HG02678 (cell line): Measurements from ENCODE around the gene CDH4.

ENCODE experiments used
- ATAC-seq: cut with Tn5 transposase; IDR thresholded peaks from one replicate; pipeline ENCODE4 v1.9.1; 2021; ENCODE audit warnings: mild to moderate bottlenecking, moderate library complexity; ENCODE audit not compliant: unreplicated experiment

The CDH4 gene

DNA sequence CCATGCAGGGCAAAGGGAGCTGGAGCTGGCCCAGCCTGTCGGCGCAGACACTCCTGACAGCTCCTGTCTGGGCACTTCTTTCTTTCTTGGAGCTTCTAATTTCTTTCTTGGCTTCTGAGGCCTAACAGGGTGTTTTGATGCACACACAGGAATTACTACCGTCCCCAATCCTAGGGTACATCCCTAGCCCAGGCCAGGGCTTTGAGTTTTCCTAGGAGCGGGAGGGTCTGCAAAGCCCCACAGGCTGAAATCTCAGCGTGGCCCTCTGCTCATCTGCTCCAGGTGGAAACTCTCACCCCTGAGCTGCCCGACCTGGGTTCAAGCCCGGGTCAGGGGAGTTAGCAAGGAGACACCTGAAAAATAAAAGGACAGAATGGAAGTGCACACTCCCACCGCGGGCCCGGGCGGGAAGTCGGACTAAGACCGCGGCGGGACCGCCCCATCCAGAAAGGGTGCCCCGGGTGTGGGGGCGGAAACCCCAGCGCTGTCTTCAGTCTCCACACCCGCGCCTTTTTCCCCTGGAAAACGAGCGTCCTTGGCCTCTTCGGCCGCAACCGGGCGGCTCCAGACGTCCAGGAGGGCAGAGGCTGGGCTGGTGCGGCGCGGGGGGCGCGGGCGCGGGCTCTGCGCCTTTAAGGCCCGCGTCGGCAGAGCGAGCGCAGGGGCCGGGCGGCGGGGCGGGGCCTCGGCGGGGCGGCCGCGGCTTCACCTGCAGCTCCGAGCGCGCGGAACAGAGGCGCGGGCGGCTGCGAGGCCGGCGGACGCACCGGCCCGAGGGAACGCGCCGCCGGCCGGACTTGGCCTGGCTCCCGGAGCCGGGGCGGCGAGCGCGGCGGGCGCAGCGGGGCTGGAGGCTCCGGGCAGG, at the start of gene CDH4:
TSS of gene CDH4 (plus strand) at position 733 of the 865 bp plus-strand sequence.
- no peak for ATAC-seq

DNA sequence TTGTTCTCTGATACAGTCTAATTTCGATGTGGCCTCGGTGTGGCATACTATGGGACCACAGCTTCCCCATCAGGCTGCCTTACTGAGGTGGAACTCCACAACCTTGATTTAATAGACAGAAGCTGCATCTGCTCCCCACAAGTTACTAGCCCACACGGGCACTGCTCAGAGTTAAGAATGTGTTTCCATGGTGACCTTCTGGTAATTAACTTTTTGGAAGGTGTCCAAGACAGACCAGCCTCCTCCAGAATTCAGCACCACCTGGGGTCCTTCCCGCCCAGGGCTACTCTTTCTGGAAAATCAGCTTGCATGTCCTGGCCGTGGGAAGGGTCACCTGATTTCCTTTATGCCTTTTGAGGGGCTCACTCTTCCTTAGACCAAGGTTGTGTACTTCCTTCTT, 48.7 kb upstream of the CDH4 start:
- ATAC-seq, result no peak

DNA sequence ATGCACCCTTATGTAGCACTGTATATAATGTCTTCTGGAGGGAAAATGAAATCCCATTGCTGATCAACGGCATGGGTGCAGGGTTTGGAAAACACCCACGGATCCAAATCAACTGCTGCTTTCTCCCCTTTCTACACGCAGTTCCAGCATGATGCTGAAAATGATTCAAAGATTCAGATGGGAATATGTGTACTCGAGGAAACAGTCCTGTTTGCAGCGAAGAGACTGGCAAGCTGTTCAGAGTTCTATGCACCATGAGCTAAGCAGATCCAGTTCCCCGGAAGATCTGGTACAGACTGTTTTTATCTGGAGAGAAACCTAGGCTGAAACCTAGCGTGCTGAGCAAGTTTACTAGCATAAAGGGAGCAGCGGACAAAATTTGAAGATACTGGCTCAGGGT, 47.9 kb upstream of the CDH4 start:
- no peak for ATAC-seq

GRCh38 chr20:61205769-61206168, 46.3 kb upstream of the CDH4 start:
- no peak for ATAC-seq

- no peak for ATAC-seq
Observed at GRCh38 chr20:61210862-61211261, 41.2 kb upstream of the CDH4 start.

- no peak for ATAC-seq
Observed at GRCh38 chr20:61217848-61218247, 34.2 kb upstream of the CDH4 start.

GRCh38 chr20:61219021-61219431, 33.0 kb upstream of the CDH4 start:
- no peak for ATAC-seq

GRCh38 chr20:61220131-61220530, 31.9 kb upstream of the CDH4 start:
- no peak for ATAC-seq

DNA sequence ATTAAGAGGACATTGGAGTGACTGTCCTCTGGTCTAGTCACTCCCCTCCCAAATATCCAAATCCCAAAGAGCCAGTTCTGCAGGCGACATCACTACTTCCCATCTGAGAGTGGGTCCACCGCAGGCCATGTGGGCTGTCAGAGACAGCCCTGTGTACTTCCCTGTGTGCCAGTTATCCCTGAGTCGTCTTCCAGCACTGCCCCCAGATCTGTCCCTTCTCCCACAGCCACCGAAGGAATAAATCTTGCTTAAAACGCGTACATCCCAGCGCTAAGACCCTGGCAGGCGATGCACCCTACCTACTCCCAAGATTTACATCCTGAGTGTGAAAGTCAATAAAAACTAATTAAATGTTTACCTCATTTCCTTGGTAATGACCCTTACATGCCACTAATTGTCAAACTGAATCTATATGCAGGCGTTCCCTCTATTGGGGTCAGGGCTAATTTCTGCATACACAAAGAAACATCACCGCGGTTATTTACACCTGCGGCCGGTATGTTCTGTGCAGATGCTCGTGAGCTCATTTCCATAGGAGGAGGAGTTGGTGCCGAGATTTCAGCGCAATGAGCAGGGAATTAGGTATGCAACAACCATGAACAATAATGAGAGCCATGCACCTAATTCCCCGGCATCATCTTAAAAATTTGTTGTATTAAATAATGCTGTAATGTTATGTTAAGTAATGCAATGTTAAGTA, 31.3 kb upstream of the CDH4 start:
- ATAC-seq, result no peak

- ATAC-seq, result no peak
Observed at GRCh38 chr20:61222699-61223098, 29.4 kb upstream of the CDH4 start.

DNA sequence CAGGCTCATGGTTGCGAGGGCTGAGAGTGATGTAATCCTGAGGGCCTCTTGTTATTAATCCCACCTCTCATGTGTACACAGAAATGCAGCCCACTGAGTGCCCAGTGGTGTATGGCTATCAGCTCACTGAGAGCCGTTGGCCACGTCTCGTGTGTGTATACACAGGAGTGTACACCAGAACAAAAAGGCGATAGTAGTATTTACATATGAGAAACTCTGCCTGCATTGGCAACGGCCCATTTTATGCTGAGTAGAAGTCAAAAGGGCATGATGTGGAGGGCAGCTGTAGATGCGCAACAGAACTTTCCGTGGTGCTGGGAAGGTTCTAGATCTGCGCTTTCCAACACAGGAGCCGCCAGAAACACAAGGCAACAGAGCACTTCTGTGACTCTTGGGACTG, 28.9 kb upstream of the CDH4 start:
- no peak for ATAC-seq

DNA sequence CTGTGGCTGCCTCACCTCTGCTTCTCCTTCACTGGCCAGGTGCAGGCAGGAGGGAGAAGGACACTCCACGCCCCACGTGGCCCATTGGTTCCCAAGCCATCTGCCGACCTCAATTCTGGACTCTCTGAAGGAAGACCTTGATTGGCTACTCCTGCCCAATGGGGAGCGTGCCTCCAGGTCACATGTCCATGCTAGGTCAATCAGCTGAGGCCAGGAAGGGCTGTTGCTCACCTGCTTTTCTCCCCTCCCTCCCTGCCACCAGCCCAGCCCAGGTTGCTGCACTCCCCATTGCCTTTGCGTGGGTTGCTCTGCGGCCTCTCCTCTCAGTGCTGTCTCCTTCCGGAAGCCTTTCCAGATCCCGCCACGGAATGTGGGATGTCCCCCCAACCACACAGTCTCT, 21.9 kb upstream of the CDH4 start:
- no peak for ATAC-seq

DNA sequence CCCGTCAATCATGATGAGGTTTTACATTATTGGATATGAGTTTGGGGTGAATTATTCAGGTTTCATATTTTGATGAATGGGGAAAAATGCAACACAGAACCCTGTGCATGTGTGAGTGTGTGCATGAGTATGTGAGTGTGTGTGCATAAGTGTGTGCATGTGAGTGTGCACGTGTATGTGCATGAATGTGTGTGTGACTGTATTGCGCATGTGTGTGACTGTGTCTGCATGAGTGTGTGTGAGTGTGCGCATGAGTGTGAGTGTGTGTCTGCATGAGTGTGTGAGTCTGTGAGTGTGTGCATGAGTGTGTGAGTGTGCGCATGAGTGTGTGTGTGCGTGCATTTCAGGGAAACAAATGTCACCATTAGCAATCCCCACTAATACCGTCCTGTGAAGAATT, 18.5 kb upstream of the CDH4 start:
- no peak for ATAC-seq

DNA sequence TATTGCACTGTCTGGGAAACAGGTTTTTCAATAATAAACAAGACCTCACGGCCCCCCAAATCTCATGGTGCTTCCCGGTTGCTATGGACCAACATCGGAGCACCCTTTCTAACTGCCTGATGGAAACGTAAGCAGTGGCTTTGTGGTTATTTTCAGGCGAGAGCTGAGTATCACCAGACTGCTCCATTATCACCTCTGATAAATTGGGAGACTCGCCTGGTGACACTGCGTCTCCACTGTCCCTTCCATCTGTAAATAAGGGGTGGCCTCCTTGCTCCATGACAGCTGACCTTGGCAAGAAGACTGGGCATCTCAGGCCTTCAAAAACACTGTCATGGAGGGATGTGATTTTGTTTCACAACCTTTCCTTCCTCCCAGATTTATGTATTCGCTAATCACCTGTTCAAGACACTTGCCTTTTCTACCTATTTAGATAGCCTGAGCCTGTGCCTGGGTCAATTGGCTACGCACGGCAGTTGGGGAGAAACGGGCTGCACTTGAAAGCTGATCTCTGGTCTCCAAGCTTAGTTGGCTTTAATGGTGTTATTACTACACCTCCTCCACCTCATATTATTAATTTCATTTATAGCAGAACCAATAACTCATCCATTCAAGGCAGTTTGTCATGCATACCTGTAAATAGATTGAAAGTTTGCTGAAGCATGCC, 17.7 kb upstream of the CDH4 start:
- ATAC-seq, result no peak

- no peak for ATAC-seq
Observed at GRCh38 chr20:61236713-61237112, 15.3 kb upstream of the CDH4 start.

DNA sequence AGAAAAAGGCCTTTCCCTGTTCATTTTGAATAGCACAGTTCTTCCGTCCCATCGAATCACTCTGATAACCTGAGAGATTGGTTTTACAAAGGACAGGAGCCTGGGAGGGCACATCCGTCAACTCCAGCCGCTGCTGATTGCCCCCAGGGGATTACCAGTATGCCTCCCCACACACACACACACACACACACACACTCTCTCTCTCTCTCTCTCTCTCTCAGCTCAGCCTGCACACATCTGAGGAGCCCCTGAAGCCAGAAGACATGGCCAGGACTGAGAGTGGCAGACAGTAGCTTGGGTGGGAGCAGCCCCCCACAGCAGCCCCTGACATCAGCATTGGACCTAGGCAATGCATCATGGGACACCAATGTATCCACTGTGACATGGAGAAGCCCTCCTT, 13.2 kb upstream of the CDH4 start:
- no peak for ATAC-seq

- ATAC-seq, result no peak
Observed at GRCh38 chr20:61240814-61241213, 11.2 kb upstream of the CDH4 start.

DNA sequence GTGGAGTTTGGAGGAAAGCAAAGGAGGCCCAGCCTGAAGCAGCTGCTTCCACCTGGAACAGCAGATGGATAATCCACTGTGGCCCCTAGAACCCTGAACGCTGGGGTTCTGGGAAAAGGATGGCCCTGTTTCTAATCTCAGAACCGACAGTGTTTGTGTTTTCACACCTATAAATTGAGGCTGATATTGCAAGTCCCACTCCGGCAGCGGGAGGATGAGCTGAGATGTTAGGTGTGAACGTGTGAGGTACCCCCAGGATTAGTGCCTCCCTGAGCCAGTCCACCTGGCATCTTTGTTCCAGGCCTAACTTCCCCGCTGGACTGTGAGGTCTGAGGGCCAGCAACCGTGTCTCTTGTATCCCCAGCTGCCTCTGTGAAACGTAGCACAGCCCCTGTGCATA, 7.8 kb upstream of the CDH4 start:
- no peak for ATAC-seq

GRCh38 chr20:61246269-61246668, 5.8 kb upstream of the CDH4 start:
- ATAC-seq, result no peak

DNA sequence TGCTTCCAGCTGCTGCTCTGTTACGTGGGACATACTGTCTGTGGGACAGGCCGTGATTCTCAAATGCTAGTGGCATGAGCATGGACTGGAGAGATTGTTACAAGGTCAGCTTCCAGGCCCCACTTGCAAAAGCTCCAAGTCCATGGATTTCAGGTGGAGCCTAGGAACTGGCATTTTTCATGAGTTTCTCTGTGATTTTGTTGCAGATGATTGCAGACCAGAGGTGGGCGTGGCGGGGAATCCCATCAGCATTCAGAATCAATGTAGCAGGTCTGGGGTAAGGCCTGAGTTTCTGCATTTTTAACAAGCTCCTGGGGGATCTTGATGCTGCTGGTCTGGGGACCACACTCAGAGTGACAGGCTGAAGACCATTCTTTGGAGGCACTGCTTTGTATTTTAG, 2.4 kb upstream of the CDH4 start:
- ATAC-seq, result no peak

GRCh38 chr20:61252601-61253263, 671 bp downstream of the CDH4 start:
- ATAC-seq, result no peak
